NCI-H2029 (cell line): ENCODE results near the gene WDR45B.
A peak's percentile ranks its signal among the peaks of the same experiment; 100 is the strongest.
"Not testable (repeated sequence)": the region's sequence is repeated elsewhere in the genome, so short reads cannot be mapped to it uniquely, and the experiment has no call there.

ENCODE experiments used
- DNase-seq: peaks from one replicate; lab custom pipeline; 2025; lab: John Stamatoyannopoulos, UW

The WDR45B gene

GRCh38 chr17:82599674-82600661 is 48.3 kb downstream of the WDR45B start:
- DNase-seq = no peak

GRCh38 chr17:82598256-82599119 is 49.8 kb downstream of the WDR45B start:
- DNase-seq = no peak

- no peak for DNase-seq
Measured at GRCh38 chr17:82596837-82597672, 51.2 kb downstream of the WDR45B start.

- DNase-seq = no peak
Measured at GRCh38 chr17:82596296-82596695, 51.9 kb downstream of the WDR45B start.

GRCh38 chr17:82595893-82596292 is 52.4 kb downstream of the WDR45B start:
- DNase-seq = no peak

GRCh38 chr17:82594571-82594970 is 53.7 kb downstream of the WDR45B start:
- DNase-seq = no peak

GRCh38 chr17:82593590-82594087 is 54.6 kb downstream of the WDR45B start:
- no peak for DNase-seq

- DNase-seq = peak; percentile 81
Measured at GRCh38 chr17:82592767-82593589, 55.3 kb downstream of the WDR45B start.

- DNase-seq = no peak
Measured at GRCh38 chr17:82592289-82592766, 55.9 kb downstream of the WDR45B start.

- no peak for DNase-seq
Measured at GRCh38 chr17:82590881-82591539, 57.2 kb downstream of the WDR45B start.

- no peak for DNase-seq
Measured at GRCh38 chr17:82590216-82590615, 58.0 kb downstream of the WDR45B start.

- DNase-seq = no peak
Measured at GRCh38 chr17:82589851-82590180, 58.4 kb downstream of the WDR45B start.

- DNase-seq = no peak
Measured at GRCh38 chr17:82588266-82589175, 59.7 kb downstream of the WDR45B start.

GRCh38 chr17:82587234-82588086 is 60.8 kb downstream of the WDR45B start:
- no peak for DNase-seq

GRCh38 chr17:82586576-82587233 is 61.5 kb downstream of the WDR45B start:
- no peak for DNase-seq

- DNase-seq = not testable (repeated sequence)
Measured at GRCh38 chr17:82585935-82586575, 62.2 kb downstream of the WDR45B start.

GRCh38 chr17:82583720-82584234 is 64.5 kb downstream of the WDR45B start:
- no peak for DNase-seq
